Measurements from ENCODE around the gene KLHL6.
"Not testable (repeated sequence)": the region's sequence is repeated elsewhere in the genome, so short reads cannot be mapped to it uniquely, and the experiment has no call there.

KLHL6 gene

GRCh38 chr3:183487016-183487415 lies 68.5 kb downstream of the KLHL6 start:
- DNase-seq (ENCODE audit: low spot score): no peak

- DNase-seq (ENCODE audit: low spot score): no peak
Measured at GRCh38 chr3:183486472-183486871, 69.0 kb downstream of the KLHL6 start.

- DNase-seq (ENCODE audit: low spot score): no peak
Measured at GRCh38 chr3:183485585-183485984, 69.9 kb downstream of the KLHL6 start.

- no peak for DNase-seq (ENCODE audit: low spot score)
Measured at GRCh38 chr3:183485093-183485492, 70.4 kb downstream of the KLHL6 start.

GRCh38 chr3:183484431-183485075 lies 71.0 kb downstream of the KLHL6 start:
- DNase-seq (ENCODE audit: low spot score): no peak

- DNase-seq (ENCODE audit: low spot score): no peak
Measured at GRCh38 chr3:183481582-183481981, 73.9 kb downstream of the KLHL6 start.

GRCh38 chr3:183478501-183478900 lies 77.0 kb downstream of the KLHL6 start:
- DNase-seq (ENCODE audit: low spot score): no peak

GRCh38 chr3:183477801-183478456 lies 77.6 kb downstream of the KLHL6 start:
- no peak for DNase-seq (ENCODE audit: low spot score)

GRCh38 chr3:183475764-183476162 lies 79.7 kb downstream of the KLHL6 start:
- DNase-seq (ENCODE audit: low spot score): not testable (repeated sequence)

- no peak for DNase-seq (ENCODE audit: low spot score)
Measured at GRCh38 chr3:183475016-183475763, 80.3 kb downstream of the KLHL6 start.

- no peak for DNase-seq (ENCODE audit: low spot score)
Measured at GRCh38 chr3:183473969-183474368, 81.5 kb downstream of the KLHL6 start.

- no peak for DNase-seq (ENCODE audit: low spot score)
Measured at GRCh38 chr3:183472155-183472554, 83.4 kb downstream of the KLHL6 start.

GRCh38 chr3:183468424-183468823 lies 87.1 kb downstream of the KLHL6 start:
- DNase-seq (ENCODE audit: low spot score): no peak

GRCh38 chr3:183466575-183466974 lies 88.9 kb downstream of the KLHL6 start:
- no peak for DNase-seq (ENCODE audit: low spot score)

GRCh38 chr3:183465710-183466109 lies 89.8 kb downstream of the KLHL6 start:
- DNase-seq (ENCODE audit: low spot score): not testable (repeated sequence)

GRCh38 chr3:183464480-183464879 lies 91.0 kb downstream of the KLHL6 start:
- no peak for DNase-seq (ENCODE audit: low spot score)

- DNase-seq (ENCODE audit: low spot score): no peak
Measured at GRCh38 chr3:183460081-183461055, 95.1 kb downstream of the KLHL6 start.

- DNase-seq (ENCODE audit: low spot score): no peak
Measured at GRCh38 chr3:183455089-183455488, 100.4 kb downstream of the KLHL6 start.

- DNase-seq (ENCODE audit: low spot score): no peak
Measured at GRCh38 chr3:183454064-183454463, 101.4 kb downstream of the KLHL6 start.

GRCh38 chr3:183449791-183450190 lies 105.7 kb downstream of the KLHL6 start:
- DNase-seq (ENCODE audit: low spot score): no peak

- DNase-seq (ENCODE audit: low spot score): no peak
Measured at GRCh38 chr3:183449391-183449790, 106.1 kb downstream of the KLHL6 start.

Data from HuH-7.5 (cell line).